K562 treated with DMSO at 1 percent for 4 hours (cell line): ENCODE results near the gene LZTR1. TPM values are rescaled to one million over a fixed set of nuclear protein-coding genes. Genes with fewer than 3 reads are reported as not detected.

ENCODE experiments used
- total RNA-seq: library from RNA; unstranded; fragments of 300-600 nt; gene quantifications from 2 replicates; pipeline ENCODE4 v1.2.3, GENCODE V29; 2022; ENCODE audit not compliant: insufficient read depth

Gene LZTR1
- total RNA-seq = 40.5 and 44.9 TPM in 2 replicates

GRCh38 chr22:20981787-20982562 lies at the start of gene LZTR1:
Gene LZTR1 (plus strand): TSS chr22:20982297. CDS start chr22:20982372, 75 bp downstream.

DNA sequence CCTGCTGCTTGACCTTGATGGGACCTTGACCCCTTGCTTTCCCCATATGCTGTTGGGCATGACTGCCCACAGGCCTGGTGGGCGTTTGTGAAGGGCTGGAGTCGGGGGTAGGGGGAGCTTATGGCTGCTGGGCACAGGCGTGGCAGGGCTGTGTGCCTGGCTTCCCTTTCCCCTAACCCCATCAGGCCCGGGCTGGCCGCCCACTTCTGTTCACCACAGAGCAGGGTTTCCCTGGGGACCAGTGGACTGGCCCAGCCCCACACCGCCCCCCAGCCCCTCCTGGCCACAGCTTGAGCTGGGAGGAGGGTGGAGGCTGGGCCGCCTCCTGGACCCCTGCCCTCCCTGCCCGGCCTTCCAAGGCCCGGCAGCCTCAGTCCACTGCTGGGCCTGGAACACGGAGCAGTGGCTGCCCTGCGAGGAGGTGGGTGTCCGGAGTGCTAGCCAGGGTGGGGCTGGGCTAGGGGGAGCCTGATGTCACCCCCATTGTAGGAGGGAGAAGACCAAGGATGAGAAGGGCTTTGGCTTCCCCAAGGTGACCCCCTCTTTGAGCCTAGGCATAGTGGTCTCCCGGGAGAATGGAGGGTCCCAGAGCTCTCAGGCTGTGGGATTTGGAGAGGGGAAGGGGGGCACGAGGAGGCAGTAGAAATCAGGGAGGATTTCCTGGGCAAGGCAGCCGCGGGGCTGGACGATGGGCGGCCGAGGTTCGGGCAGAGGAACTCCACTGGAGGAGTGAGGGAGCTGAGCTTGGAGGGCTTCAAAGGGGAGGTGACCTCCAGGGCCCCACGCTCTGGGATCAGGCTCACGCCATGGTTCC lies 15.0 kb upstream of the LZTR1 start, which contains the start of gene AIFM3:
Gene AIFM3, plus strand, starts transcription at position 373 of the 814 bp plus-strand sequence. CDS start 690 bp downstream, outside the sequence.

DNA sequence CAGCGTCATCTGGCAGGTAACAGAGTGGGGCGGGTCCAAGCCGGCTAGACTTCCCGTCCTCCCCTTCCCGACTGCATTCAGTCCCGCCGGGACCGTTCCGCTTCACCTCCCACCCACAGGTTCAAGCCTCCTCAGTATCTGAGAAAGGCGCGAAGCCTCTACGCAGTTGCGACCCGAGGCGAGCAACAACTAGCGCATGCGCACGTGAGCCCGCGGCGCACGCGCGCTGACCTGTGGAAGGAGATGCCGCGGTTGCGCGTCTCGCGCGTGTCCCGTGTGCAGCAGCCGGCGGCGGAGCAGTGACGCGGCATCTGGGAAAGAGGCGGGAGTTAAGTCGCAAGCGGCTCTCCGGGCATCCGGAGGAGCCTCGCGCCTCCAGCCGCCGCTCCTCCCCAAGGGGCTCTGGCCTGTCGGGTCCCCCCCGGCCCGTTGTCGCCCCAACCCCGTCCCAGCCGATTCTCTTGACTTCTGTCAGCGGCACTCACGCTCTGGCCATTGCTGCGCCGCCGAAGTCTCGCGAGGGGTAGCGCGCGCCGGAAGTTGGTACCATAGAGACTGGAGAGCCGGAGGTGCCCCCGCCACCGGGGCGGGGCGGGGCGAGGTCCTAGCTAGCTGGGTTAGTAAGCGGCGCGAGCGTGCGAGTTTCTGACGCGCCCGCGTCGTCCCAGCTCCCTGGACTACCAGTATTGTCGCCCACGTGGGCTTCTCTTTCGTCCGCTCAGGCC lies 19.7 kb downstream of the LZTR1 start, which contains the start of gene THAP7:
Gene THAP7, minus strand, starts transcription at position 518 of the 725 bp plus-strand sequence. Its CDS starts 207 bp downstream, at position 311.

DNA sequence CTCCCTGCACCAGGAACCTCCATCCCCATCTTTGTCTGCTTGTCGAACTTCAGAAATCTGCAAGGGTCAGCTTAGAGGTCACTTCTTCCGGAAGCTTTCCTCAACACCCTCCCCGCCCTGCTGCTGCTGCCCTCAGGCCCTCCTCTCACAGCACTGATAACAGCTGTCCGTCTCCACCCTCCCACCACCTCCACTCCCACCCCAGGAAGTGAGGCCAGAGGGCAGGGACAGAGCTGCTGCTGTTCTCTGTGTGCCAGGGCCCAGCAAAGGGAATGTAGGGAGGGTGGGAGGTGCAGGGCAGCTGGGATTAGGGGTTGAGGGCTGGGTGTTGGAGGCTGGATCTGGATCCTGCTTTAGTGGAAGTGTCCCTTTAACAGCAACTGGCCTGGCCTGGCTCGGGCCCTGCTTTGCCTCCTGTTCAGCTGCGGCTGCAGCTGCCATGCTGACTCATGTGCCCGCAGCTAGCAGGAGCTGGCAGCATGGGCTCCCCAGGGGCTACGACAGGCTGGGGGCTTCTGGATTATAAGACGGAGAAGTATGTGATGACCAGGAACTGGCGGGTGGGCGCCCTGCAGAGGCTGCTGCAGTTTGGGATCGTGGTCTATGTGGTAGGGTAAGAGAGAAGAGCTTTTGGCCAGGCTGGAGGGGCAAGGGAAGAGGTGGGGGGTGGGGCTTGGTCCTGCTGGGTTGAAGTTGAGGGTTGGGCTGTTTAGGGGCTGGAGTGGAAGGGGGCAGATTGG lies 32.8 kb downstream of the LZTR1 start, which contains the start of gene P2RX6:
Gene P2RX6, plus strand, starts transcription at position 440 of the 740 bp plus-strand sequence. Its CDS starts 10 bp downstream, at position 450.

GRCh38 chr22:21032037-21032867 lies 50.2 kb downstream of the LZTR1 start, which contains the start of gene SLC7A4:
Gene SLC7A4 (minus strand): TSS chr22:21032561. CDS start chr22:21031812, 749 bp downstream.

DNA sequence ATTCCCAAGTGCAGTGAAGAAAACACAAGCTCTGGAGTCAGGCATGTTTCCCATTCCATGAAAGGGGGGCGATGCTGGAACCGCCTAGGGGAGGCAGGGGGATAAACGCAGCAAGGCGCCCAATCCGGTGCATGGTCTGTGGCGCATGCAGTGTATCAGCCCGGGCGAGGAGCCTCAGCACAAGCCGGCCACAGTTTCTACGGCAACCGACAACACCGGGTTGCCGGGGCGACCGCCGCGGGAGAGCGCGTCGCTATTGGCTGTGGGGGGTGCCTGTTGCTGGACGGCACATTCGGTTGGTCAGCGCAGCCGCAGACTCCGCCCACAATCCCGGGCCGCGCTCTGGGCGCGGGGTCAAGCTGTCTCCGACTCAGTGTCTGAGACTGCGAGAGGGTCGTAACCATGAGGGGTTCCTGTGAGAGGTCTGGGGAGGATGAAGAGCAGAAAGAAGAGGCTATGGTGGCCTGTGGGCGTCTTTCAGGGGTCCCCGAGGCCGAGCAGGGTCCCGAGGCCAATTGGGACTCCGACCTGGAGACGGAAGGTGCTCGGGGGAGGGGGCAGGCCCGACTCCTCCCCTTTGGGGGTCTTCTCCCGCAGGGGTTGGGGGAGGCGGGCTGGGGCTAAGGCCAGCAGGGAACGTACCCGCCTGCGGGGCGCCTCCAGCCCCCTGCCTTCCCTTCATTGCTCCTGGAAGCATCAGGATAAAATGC lies 63.6 kb downstream of the LZTR1 start, which contains the start of gene LRRC74B:
Gene LRRC74B, plus strand, starts transcription at position 362 of the 710 bp plus-strand sequence. Its CDS starts 41 bp downstream, at position 403.

Other genes with a start within 250 kb of the LZTR1 start
- not detected in 2 replicates for gene SERPIND1, start 208.2 kb upstream of the LZTR1 start, total RNA-seq
- 162 and 219 TPM in 2 replicates for gene PI4KA, start 123.5 kb upstream of the LZTR1 start, total RNA-seq
- 77.8 and 78.9 TPM in 2 replicates for gene SNAP29, start 123.3 kb upstream of the LZTR1 start, total RNA-seq
- gene CRKL, start 64.9 kb upstream of the LZTR1 start, total RNA-seq = 139 and 163 TPM in 2 replicates
- gene AIFM3, start 15.0 kb upstream of the LZTR1 start, total RNA-seq = not detected in 2 replicates
- 98.7 and 130 TPM in 2 replicates for gene THAP7, start 19.8 kb downstream of the LZTR1 start, total RNA-seq
- 1.8 and 2.2 TPM in 2 replicates for gene P2RX6, start 32.9 kb downstream of the LZTR1 start, total RNA-seq
- not detected in 2 replicates for gene SLC7A4, start 50.3 kb downstream of the LZTR1 start, total RNA-seq
- not detected in 2 replicates for gene LRRC74B, start 63.6 kb downstream of the LZTR1 start, total RNA-seq